Posterior cingulate gyrus (tissue), 11 donors: ENCODE measurements around the gene ADO.
A peak's percentile ranks its signal among the peaks of the same experiment; 100 is the strongest.

Experiments
- DNase-seq, 10 donors: peaks; one replicate each; pipeline versions ENCODE4 v3.0.0 to v3.0.0-alpha.2; 2020 to 2021; ENCODE audit warnings: mixed read lengths in 3 of 10
- intact Hi-C: fragments of 100-400 bp; cut with DNase I; formaldehyde crosslinking; loops from one replicate; pipeline ENCODE4 v1.15.1; 2023

Gene ADO

DNA sequence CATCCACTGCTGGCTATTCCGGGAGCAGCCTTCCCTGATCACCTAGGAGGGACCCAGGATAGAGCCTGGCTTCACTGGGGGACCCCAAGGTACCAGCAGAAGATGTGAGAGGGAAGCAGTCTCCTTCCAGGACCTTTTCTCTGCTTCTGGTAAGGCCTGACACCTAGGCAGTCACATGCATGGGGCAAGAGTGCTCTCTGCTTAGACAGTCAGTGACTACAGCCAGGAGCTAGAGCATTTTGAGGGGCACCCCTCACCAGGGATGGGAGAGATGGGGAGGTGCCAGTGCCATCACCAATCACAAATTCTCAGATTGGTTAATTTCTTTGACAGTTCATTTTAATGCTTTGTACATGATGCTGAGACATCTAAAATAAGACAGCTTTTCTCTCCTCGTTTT, 13.9 kb upstream of the ADO start:
- peak in 1 of 10 donors; percentile 62 for DNase-seq
- intact Hi-C loops: no loop called here

- intact Hi-C loops: no loop called here
- DNase-seq: no peak
These were observed 12.3 kb upstream of the ADO start for GRCh38 chr10:62792261-62792660.

DNA sequence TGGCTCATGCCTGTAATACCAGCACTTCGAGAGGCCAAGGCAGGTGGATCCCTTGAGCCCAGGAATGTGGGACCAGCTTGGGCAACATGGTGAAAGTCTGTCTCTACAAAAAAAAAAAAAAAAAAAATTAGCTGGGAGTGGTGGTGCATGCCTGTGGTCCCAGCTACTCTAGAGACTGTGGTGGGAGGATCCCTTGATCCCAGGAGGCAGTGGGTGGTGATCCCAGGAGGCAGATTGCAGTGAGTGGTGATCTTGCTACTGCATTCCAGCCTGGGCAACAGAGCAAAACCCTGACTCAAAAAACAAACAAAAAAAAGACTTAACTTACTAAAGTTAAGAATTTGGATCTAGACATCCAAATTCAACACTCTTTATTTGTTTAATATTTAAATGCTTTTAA, 10.2 kb upstream of the ADO start:
- no peak for DNase-seq
- intact Hi-C loops: no loop called here

DNA sequence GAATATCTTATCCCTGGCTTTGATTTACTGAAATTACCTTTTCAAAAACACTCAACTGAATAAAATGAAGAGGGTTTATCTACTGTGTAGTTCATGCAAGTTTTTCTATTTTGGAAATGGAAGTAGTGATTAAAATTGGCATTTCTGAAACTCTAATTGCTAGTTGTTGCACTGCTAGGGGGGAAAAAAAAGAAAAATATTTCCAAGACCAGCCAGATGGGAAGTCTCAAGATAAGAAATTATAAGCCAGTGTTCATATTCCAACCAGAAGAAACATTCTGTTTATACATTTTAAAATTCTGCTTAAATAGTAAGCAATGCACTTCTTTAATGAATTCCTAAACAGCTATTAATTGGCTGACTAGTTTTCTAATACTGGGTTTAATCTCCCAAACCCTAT, 9.4 kb upstream of the ADO start:
- DNase-seq: no peak
- intact Hi-C loops: no loop called here

DNA sequence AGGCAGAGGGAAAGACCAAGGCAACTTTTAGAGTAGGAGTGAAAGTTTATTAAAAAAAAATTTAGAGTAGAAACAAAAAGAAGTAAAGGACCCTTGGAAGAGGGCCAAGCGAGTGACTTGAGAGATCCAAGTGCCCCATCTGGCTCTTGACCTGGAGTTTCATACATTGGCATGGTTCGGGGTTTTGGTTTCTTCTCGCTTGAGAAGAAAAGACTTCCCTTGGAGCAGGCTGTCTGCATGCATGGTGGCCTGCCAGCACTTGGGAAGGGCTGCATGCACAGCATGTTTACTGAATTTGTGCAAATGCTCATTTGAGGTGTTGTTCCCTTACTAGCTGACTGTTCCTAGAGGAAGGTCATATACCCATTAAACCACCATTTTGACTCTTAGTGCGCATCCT, 8.8 kb upstream of the ADO start:
- DNase-seq: no peak
- intact Hi-C loops: no loop called here

- DNase-seq: no peak
- intact Hi-C loops: no loop called here
These were observed 7.6 kb upstream of the ADO start for GRCh38 chr10:62796896-62797295.

- no peak for DNase-seq
- intact Hi-C loops: loop anchor here (10.0 kb wide), 2 partner anchors 333 to 427 kb away; partner anchors contain the start of genes NRBF2 and ZNF365
These were observed 2.6 kb upstream of the ADO start for GRCh38 chr10:62801871-62802270.

- no peak for DNase-seq
- intact Hi-C loops: loop anchor here (10.0 kb wide), 2 partner anchors 331 to 429 kb away; partner anchors contain the start of genes NRBF2 and ZNF365
These were observed 680 bp upstream of the ADO start for GRCh38 chr10:62803724-62804355.

DNA sequence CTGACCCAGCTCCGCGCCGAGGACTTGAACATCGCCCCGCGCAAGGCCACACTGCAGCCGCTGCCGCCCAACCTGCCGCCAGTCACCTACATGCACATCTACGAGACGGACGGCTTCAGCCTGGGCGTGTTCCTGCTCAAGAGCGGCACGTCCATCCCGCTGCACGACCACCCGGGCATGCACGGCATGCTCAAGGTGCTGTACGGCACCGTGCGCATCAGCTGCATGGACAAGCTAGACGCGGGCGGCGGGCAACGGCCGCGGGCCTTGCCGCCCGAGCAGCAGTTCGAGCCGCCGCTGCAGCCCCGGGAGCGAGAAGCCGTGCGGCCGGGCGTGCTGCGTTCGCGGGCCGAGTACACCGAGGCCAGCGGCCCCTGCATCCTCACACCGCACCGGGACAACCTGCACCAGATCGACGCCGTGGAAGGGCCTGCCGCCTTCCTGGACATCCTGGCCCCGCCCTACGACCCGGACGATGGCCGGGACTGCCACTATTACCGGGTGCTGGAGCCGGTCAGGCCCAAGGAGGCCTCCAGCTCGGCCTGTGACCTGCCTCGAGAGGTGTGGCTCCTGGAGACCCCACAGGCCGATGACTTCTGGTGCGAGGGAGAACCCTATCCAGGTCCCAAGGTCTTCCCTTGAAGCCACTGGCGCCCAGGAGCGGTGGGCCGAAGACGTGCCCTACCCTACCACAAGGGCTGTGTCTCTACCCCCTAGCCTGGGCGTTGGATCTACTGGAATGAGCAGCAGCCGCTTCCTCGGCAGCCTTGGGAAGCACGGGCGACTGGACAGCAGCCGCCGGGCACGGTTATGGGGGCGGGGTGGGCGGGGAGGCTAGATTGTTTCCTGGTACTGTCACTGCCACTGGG, 945 bp downstream of the ADO start:
- intact Hi-C loops: loop anchor here (1.0 to 10.0 kb wide), 3 partner anchors 13 to 431 kb away; partner anchors contain the start of genes NRBF2 and ZNF365
- DNase-seq: peak in 5 of 10 donors; percentile 22 to 90 (median 62)

- DNase-seq: no peak
These were observed 1.7 kb downstream of the ADO start for GRCh38 chr10:62806251-62806650.

GRCh38 chr10:62810156-62810902, 5.8 kb downstream of the ADO start:
- intact Hi-C loops: loop anchor here (10.0 kb wide), 2 partner anchors 146 to 274 kb away; no protein-coding TSS in a partner anchor
- DNase-seq: no peak

More at GRCh38 chr10:62806251-62806650, 1.7 kb downstream of the ADO start:
- intact Hi-C loops: loop anchor here (10.0 kb wide), 2 partner anchors 329 to 431 kb away; partner anchors contain the start of genes NRBF2 and ZNF365

- no peak for DNase-seq
- intact Hi-C loops: loop anchor here (10.0 kb wide), 2 partner anchors 147 to 273 kb away; no protein-coding TSS in a partner anchor
These were observed 6.8 kb downstream of the ADO start for GRCh38 chr10:62811159-62811875.

GRCh38 chr10:62812672-62813439, 8.3 kb downstream of the ADO start:
- intact Hi-C loops: loop anchor here (10.0 kb wide), 2 partner anchors 148 to 272 kb away; no protein-coding TSS in a partner anchor
- DNase-seq: peak in 1 of 10 donors; percentile 67

- intact Hi-C loops: loop anchor here (10.0 kb wide), 2 partner anchors 149 to 271 kb away; no protein-coding TSS in a partner anchor
- DNase-seq: no peak
These were observed 8.9 kb downstream of the ADO start for GRCh38 chr10:62813453-62813852.

- intact Hi-C loops: loop anchor here (10.0 kb wide), 2 partner anchors 149 to 271 kb away; no protein-coding TSS in a partner anchor
- peak in 1 of 10 donors; percentile 68 for DNase-seq
These were observed 9.5 kb downstream of the ADO start for GRCh38 chr10:62813981-62814380.

DNA sequence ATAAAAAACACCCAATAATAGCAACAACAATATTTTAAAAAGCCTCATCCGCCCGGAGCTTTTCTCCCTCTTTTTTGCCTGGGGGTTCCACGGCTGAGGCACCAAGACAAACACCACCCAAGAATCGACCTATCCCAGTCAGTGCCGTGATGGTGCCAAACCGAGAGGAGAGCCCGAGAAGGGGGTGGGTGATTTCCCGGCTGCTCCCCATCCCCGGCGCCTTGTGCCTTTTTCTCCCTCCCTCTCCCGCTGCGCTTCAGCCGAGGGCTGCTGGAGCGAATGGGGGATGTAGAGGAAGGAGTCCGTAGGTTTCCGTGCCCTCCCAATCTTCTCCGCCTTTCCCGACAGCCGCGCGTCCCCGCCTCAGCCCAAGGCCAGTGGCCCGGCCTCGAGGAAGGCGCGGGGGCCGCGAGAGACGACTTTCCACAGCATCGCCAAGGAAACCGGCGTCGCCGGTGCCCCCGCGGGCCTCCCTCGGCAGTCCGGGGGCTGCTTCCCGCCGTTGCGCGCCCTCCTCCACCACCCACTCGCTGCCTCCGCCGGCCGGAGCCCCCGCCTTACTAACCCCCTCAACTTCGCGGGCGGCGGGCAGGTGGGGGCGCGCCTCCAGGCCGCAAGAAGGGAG, 10.3 kb downstream of the ADO start:
- DNase-seq: peak in 4 of 10 donors; percentile 13 to 85 (median 78)
- intact Hi-C loops: loop anchor here (5.0 to 10.0 kb wide), 4 partner anchors 150 to 373 kb away; no protein-coding TSS in a partner anchor

- peak in 3 of 10 donors; percentile 67 to 83 (median 82) for DNase-seq
- intact Hi-C loops: loop anchor here (5.0 to 10.0 kb wide), 4 partner anchors 151 to 373 kb away; no protein-coding TSS in a partner anchor
These were observed 11.0 kb downstream of the ADO start for GRCh38 chr10:62815381-62816075.

DNA sequence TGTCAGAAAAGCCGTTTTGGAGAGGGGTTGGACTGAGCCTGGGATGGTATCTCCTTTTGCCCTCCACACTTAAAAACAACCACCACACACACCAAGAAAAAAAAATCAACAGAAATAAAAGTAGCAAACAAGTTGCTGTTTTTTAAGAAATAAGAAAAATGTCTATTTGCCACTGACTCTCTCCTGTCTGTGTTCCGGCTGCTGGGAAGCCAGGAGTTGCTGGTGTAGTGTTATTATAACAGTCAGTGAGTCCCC, 11.5 kb downstream of the ADO start:
- intact Hi-C loops: loop anchor here (5.0 to 10.0 kb wide), 4 partner anchors 151 to 374 kb away; no protein-coding TSS in a partner anchor
- no peak for DNase-seq
